ENCODE measurements around the gene IL7R.

DNA sequence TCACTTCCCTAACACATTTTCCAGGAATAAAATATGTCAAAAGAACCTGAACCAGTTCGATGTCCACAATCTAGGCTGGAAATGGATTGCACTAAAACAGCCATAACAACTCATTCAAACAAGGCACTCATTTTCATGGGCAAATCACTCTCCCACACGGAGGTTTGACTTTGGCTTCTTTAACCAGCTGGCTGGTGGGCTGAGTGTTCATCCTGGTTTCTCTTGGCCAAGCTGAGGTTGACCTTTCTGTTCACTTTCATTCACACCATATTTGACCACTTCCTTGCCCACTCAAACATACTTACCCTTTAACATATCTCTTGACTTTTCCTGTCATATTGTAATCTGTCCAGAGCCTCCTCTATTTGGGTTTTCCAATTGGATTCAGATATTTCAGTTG lies 5.4 kb downstream of the IL7R start:
- no peak for TF ChIP-seq ZBTB1 (CRISPR knock-in tag; IDR thresholded peaks at IDR 0.05; ENCODE audit: borderline replicate concordance)
- TF ChIP-seq, protein P1, sequence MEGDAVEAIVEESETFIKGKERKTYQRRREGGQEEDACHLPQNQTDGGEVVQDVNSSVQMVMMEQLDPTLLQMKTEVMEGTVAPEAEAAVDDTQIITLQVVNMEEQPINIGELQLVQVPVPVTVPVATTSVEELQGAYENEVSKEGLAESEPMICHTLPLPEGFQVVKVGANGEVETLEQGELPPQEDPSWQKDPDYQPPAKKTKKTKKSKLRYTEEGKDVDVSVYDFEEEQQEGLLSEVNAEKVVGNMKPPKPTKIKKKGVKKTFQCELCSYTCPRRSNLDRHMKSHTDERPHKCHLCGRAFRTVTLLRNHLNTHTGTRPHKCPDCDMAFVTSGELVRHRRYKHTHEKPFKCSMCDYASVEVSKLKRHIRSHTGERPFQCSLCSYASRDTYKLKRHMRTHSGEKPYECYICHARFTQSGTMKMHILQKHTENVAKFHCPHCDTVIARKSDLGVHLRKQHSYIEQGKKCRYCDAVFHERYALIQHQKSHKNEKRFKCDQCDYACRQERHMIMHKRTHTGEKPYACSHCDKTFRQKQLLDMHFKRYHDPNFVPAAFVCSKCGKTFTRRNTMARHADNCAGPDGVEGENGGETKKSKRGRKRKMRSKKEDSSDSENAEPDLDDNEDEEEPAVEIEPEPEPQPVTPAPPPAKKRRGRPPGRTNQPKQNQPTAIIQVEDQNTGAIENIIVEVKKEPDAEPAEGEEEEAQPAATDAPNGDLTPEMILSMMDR (CRISPR knock-in tag; IDR thresholded peaks at IDR 0.05): no peak
- no peak for TF ChIP-seq PRDM15 (CRISPR knock-in tag; IDR thresholded peaks at IDR 0.05)
- no peak for TF ChIP-seq GATAD2A (CRISPR knock-in tag; IDR thresholded peaks at IDR 0.05)
- no peak for TF ChIP-seq EZH2 (conservative IDR thresholded peaks at IDR 0.05; ENCODE audit: low read depth, low read length)
- TF ChIP-seq GTF2F1 (IDR thresholded peaks at IDR 0.05; ENCODE audit: low read length): no peak
- TF ChIP-seq, protein P2, sequence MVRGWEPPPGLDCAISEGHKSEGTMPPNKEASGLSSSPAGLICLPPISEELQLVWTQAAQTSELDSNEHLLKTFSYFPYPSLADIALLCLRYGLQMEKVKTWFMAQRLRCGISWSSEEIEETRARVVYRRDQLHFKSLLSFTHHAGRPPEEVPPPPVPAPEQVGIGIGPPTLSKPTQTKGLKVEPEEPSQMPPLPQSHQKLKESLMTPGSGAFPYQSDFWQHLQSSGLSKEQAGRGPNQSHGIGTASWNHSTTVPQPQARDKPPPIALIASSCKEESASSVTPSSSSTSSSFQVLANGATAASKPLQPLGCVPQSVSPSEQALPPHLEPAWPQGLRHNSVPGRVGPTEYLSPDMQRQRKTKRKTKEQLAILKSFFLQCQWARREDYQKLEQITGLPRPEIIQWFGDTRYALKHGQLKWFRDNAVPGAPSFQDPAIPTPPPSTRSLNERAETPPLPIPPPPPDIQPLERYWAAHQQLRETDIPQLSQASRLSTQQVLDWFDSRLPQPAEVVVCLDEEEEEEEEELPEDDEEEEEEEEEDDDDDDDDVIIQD (CRISPR knock-in tag; IDR thresholded peaks at IDR 0.05; ENCODE audit: low read depth): no peak
- no peak for TF ChIP-seq PAF1 (CRISPR knock-in tag; IDR thresholded peaks at IDR 0.05)
- TF ChIP-seq, protein P3, sequence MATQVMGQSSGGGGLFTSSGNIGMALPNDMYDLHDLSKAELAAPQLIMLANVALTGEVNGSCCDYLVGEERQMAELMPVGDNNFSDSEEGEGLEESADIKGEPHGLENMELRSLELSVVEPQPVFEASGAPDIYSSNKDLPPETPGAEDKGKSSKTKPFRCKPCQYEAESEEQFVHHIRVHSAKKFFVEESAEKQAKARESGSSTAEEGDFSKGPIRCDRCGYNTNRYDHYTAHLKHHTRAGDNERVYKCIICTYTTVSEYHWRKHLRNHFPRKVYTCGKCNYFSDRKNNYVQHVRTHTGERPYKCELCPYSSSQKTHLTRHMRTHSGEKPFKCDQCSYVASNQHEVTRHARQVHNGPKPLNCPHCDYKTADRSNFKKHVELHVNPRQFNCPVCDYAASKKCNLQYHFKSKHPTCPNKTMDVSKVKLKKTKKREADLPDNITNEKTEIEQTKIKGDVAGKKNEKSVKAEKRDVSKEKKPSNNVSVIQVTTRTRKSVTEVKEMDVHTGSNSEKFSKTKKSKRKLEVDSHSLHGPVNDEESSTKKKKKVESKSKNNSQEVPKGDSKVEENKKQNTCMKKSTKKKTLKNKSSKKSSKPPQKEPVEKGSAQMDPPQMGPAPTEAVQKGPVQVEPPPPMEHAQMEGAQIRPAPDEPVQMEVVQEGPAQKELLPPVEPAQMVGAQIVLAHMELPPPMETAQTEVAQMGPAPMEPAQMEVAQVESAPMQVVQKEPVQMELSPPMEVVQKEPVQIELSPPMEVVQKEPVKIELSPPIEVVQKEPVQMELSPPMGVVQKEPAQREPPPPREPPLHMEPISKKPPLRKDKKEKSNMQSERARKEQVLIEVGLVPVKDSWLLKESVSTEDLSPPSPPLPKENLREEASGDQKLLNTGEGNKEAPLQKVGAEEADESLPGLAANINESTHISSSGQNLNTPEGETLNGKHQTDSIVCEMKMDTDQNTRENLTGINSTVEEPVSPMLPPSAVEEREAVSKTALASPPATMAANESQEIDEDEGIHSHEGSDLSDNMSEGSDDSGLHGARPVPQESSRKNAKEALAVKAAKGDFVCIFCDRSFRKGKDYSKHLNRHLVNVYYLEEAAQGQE (IDR thresholded peaks at IDR 0.05; ENCODE audit: borderline replicate concordance in 1 of 2, low read depth in 1 of 2, low read length in 2 of 2): no peak
- TF ChIP-seq ZXDC (CRISPR knock-in tag; IDR thresholded peaks at IDR 0.05): no peak
- TF ChIP-seq ZNF850 (CRISPR knock-in tag; conservative IDR thresholded peaks at IDR 0.05): no peak

Measured in HepG2 (cell line).